H9 (cell line): ENCODE measurements around the gene ARNT2. TPM values are rescaled to one million over a fixed set of nuclear protein-coding genes. Genes with fewer than 3 reads are reported as not detected.

ENCODE experiments used
- DNase-seq: peaks from one replicate; pipeline ENCODE4 v3.0.0-alpha.2; 2017
- H2AFZ ChIP-seq: one replicate; pipeline ENCODE4 v1.6.1; 2013; ENCODE audit warnings: mild to moderate bottlenecking, low read length, control low read depth, moderate library complexity
- H2AK5ac ChIP-seq: 2 replicates; pipeline ENCODE4 v1.6.1; 2013; ENCODE audit warnings: low read length, control low read depth, mixed read lengths; ENCODE audit not compliant: insufficient read length
- H2BK120ac ChIP-seq: one replicate; pipeline ENCODE4 v1.6.1; 2013; ENCODE audit warnings: low read depth, mild to moderate bottlenecking, low read length, control low read depth, inconsistent platforms; ENCODE audit not compliant: poor library complexity, severe bottlenecking
- H2BK12ac ChIP-seq: 2 replicates; pipeline ENCODE4 v1.6.1; 2013; ENCODE audit warnings: low read length, control low read depth, mixed read lengths, low read depth; ENCODE audit not compliant: insufficient read length
- H2BK15ac ChIP-seq: 2 replicates; pipeline ENCODE4 v1.6.1; 2013; ENCODE audit warnings: low read depth, low read length, control low read depth
- H2BK20ac ChIP-seq: one replicate; pipeline ENCODE4 v1.6.1; 2013; ENCODE audit warnings: low read depth, mild to moderate bottlenecking, low read length, control low read depth, inconsistent platforms; ENCODE audit not compliant: poor library complexity, severe bottlenecking
- H2BK5ac ChIP-seq: 2 replicates; pipeline ENCODE4 v1.6.1; 2013; ENCODE audit warnings: low read length, control low read depth, mixed read lengths; ENCODE audit not compliant: insufficient read length
- H3K14ac ChIP-seq: 2 replicates; pipeline ENCODE4 v1.6.1; 2013; ENCODE audit warnings: low read length, control low read depth; ENCODE audit not compliant: insufficient read depth
- H3K18ac ChIP-seq: 2 replicates; pipeline ENCODE4 v1.6.1; 2013; ENCODE audit warnings: low read depth, mild to moderate bottlenecking, mixed read lengths, low read length, control low read depth; ENCODE audit not compliant: insufficient read length
- H3K23ac ChIP-seq: 2 replicates; pipeline ENCODE4 v1.6.1; 2013; ENCODE audit warnings: low read length, control low read depth, mixed read lengths, low read depth; ENCODE audit not compliant: insufficient read length
- H3K23me2 ChIP-seq: 2 replicates; pipeline ENCODE4 v1.6.1; 2013; ENCODE audit warnings: low read depth, mild to moderate bottlenecking, mixed read lengths, low read length, control low read depth; ENCODE audit not compliant: insufficient read length, poor library complexity, severe bottlenecking
- H3K27ac ChIP-seq: 2 replicates; pipeline ENCODE4 v1.5.1; 2013; ENCODE audit warnings: low read length, control low read depth, mixed read lengths, low read depth; ENCODE audit not compliant: insufficient read length
- H3K27me3 ChIP-seq: 2 replicates; pipeline ENCODE4 v1.6.1; 2013; ENCODE audit warnings: low read length, control low read depth, inconsistent platforms; ENCODE audit not compliant: insufficient read depth
- H3K4ac ChIP-seq: 2 replicates; pipeline ENCODE4 v1.6.1; 2013; ENCODE audit warnings: low read depth, mild to moderate bottlenecking, control low read depth, inconsistent platforms, low read length, moderate library complexity
- H3K4me1 ChIP-seq: 2 replicates; pipeline ENCODE4 v1.6.1; 2013; ENCODE audit warnings: low read length, control low read depth, inconsistent platforms; ENCODE audit not compliant: insufficient read depth
- H3K4me2 ChIP-seq: 2 replicates; pipeline ENCODE4 v1.6.1; 2013; ENCODE audit warnings: low read length, control low read depth, mixed read lengths; ENCODE audit not compliant: insufficient read length, insufficient read depth
- H3K56ac ChIP-seq: 2 replicates; pipeline ENCODE4 v1.6.1; 2013; ENCODE audit warnings: low read depth, mild to moderate bottlenecking, mixed read lengths, low read length, control low read depth; ENCODE audit not compliant: insufficient read length
- H3K79me1 ChIP-seq: 2 replicates; pipeline ENCODE4 v1.6.1; 2013; ENCODE audit warnings: low read depth, mild to moderate bottlenecking, moderate library complexity, low read length, control low read depth, inconsistent platforms; ENCODE audit not compliant: insufficient read depth, poor library complexity, severe bottlenecking
- H3K79me2 ChIP-seq: 2 replicates; pipeline ENCODE4 v1.6.1; 2013; ENCODE audit warnings: low read length, control low read depth, inconsistent platforms; ENCODE audit not compliant: insufficient read depth
- H3K9ac ChIP-seq: 2 replicates; pipeline ENCODE4 v1.6.1; 2013; ENCODE audit warnings: low read length, control low read depth, mixed read lengths; ENCODE audit not compliant: insufficient read length; ENCODE audit errors: extremely low read depth
- H3K9me3 ChIP-seq: one replicate; pipeline ENCODE4 v1.6.1; 2013; ENCODE audit warnings: low read depth, low read length, inconsistent platforms; ENCODE audit not compliant: control insufficient read depth
- H3T11ph ChIP-seq: one replicate; pipeline ENCODE4 v1.6.1; 2013; ENCODE audit warnings: mild to moderate bottlenecking, low read length, control low read depth, inconsistent platforms
- H4K20me1 ChIP-seq: one replicate; pipeline ENCODE4 v1.6.1; 2013; ENCODE audit not compliant: control insufficient read depth, insufficient read length, insufficient read depth
- H4K5ac ChIP-seq: 2 replicates; pipeline ENCODE4 v1.6.1; 2013; ENCODE audit warnings: low read depth, mild to moderate bottlenecking, mixed read lengths, low read length, control low read depth; ENCODE audit not compliant: insufficient read length
- H4K8ac ChIP-seq: replicated peaks from 2 replicates; pipeline ENCODE4 v1.6.1; 2013; ENCODE audit warnings: low read length, control low read depth, mixed read lengths, low read depth; ENCODE audit not compliant: insufficient read length
- H4K91ac ChIP-seq: 2 replicates; pipeline ENCODE4 v1.6.1; 2013; ENCODE audit warnings: low read depth, mild to moderate bottlenecking, moderate library complexity, mixed read lengths, low read length, control low read depth; ENCODE audit not compliant: insufficient read length
- H3K27ac Mint-ChIP-seq, 3 experiments: 2 replicates in 2 of 3; 3 replicates in 1 of 3; pipeline ENCODE4 v1.8.0; 2020 to 2021; ENCODE audit warnings: mixed read lengths in 3 of 3, mild to moderate bottlenecking in 1 of 3, moderate library complexity in 1 of 3
- H3K27me3 Mint-ChIP-seq: 2 replicates; pipeline ENCODE4 v1.8.0; 2021; ENCODE audit warnings: low read depth, mild to moderate bottlenecking, moderate library complexity, mixed read lengths
- H3K36me3 Mint-ChIP-seq, 3 experiments: 2 replicates in 2 of 3; 3 replicates in 1 of 3; pipeline ENCODE4 v1.8.0; 2020 to 2021; ENCODE audit warnings: low read depth in 3 of 3, mixed read lengths in 3 of 3; ENCODE audit not compliant: insufficient read depth in 1 of 3
- H3K4me1 Mint-ChIP-seq, 2 experiments: 2 replicates each; pipeline ENCODE4 v1.8.0; 2020; ENCODE audit warnings: mixed read lengths in 2 of 2
- H3K4me3 Mint-ChIP-seq, 2 experiments: 2 replicates in 1 of 2; 3 replicates in 1 of 2; pipeline ENCODE4 v1.8.0; 2020 to 2021; ENCODE audit warnings: mild to moderate bottlenecking in 2 of 2, mixed read lengths in 2 of 2, moderate library complexity in 1 of 2
- H3K9me3 Mint-ChIP-seq, 2 experiments: 2 replicates in 1 of 2; 3 replicates in 1 of 2; pipeline ENCODE4 v1.8.0; 2020; ENCODE audit warnings: mild to moderate bottlenecking in 2 of 2, mixed read lengths in 2 of 2, moderate library complexity in 1 of 2
- WGBS: extraction: QIAGEN DNeasy Blood & Tissue Kit; methylation state at CpG from one replicate; pipeline ENCODE4 v1.1.7; 2013; ENCODE audit warnings: missing lambda C conversion rate, low lambda C conversion rate, mixed read lengths; ENCODE audit not compliant: insufficient read length; ENCODE audit errors: extremely low coverage; 5-methylcytosine and 5-hydroxymethylcytosine counted together
- total RNA-seq: library from RNA; stranded (reverse); gene quantifications from 2 replicates; pipeline ENCODE4 v1.2.1, GENCODE V29; 2021
- TF ChIP-seq, protein P1 (sequence below): fragments of 200-600 bp; sonication (generic); conservative IDR thresholded peaks from 3 replicates; pipeline ENCODE4 v1.8.0; 2021; ENCODE audit warnings: antibody characterized with exemption, mild to moderate bottlenecking

The ARNT2 gene
- total RNA-seq, 1 experiment from 2014 or later, result 10.5 TPM

DNA sequence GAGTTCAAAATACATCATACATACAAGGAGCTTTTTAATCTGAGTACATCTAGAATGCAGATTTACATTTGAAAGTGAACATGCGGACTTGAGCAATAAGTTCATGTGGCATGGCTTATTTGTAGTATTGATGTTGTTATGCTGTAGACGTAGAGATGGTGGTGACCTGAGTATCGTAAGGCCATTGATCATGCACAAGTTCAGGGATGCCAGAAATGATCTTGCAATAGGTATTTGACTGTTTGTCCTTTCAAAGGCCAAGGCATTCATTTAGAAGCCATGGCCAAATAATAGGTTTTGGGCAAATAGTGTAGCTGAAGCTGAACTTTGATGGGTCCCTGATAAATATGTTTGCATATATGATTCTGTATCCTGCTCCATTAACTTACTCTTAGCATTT lies 35.0 kb downstream of the ARNT2 start:
- TF ChIP-seq, protein P1, sequence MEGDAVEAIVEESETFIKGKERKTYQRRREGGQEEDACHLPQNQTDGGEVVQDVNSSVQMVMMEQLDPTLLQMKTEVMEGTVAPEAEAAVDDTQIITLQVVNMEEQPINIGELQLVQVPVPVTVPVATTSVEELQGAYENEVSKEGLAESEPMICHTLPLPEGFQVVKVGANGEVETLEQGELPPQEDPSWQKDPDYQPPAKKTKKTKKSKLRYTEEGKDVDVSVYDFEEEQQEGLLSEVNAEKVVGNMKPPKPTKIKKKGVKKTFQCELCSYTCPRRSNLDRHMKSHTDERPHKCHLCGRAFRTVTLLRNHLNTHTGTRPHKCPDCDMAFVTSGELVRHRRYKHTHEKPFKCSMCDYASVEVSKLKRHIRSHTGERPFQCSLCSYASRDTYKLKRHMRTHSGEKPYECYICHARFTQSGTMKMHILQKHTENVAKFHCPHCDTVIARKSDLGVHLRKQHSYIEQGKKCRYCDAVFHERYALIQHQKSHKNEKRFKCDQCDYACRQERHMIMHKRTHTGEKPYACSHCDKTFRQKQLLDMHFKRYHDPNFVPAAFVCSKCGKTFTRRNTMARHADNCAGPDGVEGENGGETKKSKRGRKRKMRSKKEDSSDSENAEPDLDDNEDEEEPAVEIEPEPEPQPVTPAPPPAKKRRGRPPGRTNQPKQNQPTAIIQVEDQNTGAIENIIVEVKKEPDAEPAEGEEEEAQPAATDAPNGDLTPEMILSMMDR, result no peak
- no peak overlapping the region for H2BK12ac ChIP-seq
- H2AK5ac ChIP-seq, result no peak overlapping the region
- no peak overlapping the region for H3K4ac ChIP-seq
- H3K23me2 ChIP-seq, result no peaks in the 10 kb centered on the region
- no peak overlapping the region for H4K5ac ChIP-seq
- Mint-ChIP-seq H3K27me3 (no peaks in the 10 kb centered on the region), H3K9me3 (no peaks in the 10 kb centered on the region), H3K4me3 (no peak overlapping the region), H3K4me1 (peaks cover 5 to 11% of the 10 kb centered on the region in 2 experiments; a peak in 3 of 4 replicates), H3K27ac (no peak overlapping the region), H3K36me3 (no peaks in the 10 kb centered on the region)
- no peak overlapping the region for H3K4me2 ChIP-seq
- no peak overlapping the region for H3K9ac ChIP-seq
- H3K14ac ChIP-seq, result no peak overlapping the region
- H2BK20ac ChIP-seq, result no peak overlapping the region
- H4K91ac ChIP-seq, result no peak overlapping the region
- no peak overlapping the region for H3K56ac ChIP-seq
- H2BK120ac ChIP-seq, result no peak overlapping the region
- no CpG with 5 or more reads among the region's 3 CpGs for WGBS
- no peak overlapping the region for H3K23ac ChIP-seq
- no peak overlapping the region for H4K8ac ChIP-seq
- H3K9me3 ChIP-seq, result no peaks in the 10 kb centered on the region
- no peak overlapping the region for H2BK15ac ChIP-seq
- no peak for DNase-seq
- H3K4me1 ChIP-seq, result no peaks in the 10 kb centered on the region
- no peak overlapping the region for H3T11ph ChIP-seq
- H2BK5ac ChIP-seq, result no peak overlapping the region
- no peak overlapping the region for H2AFZ ChIP-seq
- H3K79me1 ChIP-seq, result no peaks in the 10 kb centered on the region
- H3K27me3 ChIP-seq, result no peaks in the 10 kb centered on the region
- no peak overlapping the region for H3K27ac ChIP-seq
- H3K18ac ChIP-seq, result no peak overlapping the region
- H3K79me2 ChIP-seq, result no peaks in the 10 kb centered on the region
- no peaks in the 10 kb centered on the region for H4K20me1 ChIP-seq
